IMR-90 (cell line): ENCODE results near the gene SDC3.

Experiments
- BHLHE40 ChIP-seq: fragments of 150-350 bp; IDR thresholded peaks from 2 replicates; pipeline ENCODE4 v1.6.1; 2016; ENCODE audit warnings: mild to moderate bottlenecking, low read depth, low read length
- CTCF ChIP-seq: conservative IDR thresholded peaks from 2 replicates; pipeline ENCODE4 v1.5.1; 2012; ENCODE audit warnings: mild to moderate bottlenecking, low read depth, low read length, improper control_type of control experiment
- ELK1 ChIP-seq: fragments of 150-350 bp; IDR thresholded peaks from 2 replicates; pipeline ENCODE4 v1.6.1; 2016; ENCODE audit warnings: low read depth, mild to moderate bottlenecking, low read length, moderate library complexity, borderline replicate concordance
- MAFK ChIP-seq: IDR thresholded peaks from 2 replicates; pipeline ENCODE4 v1.6.1; 2012; ENCODE audit warnings: low read depth, low read length, improper control_type of control experiment
- MAZ ChIP-seq: IDR thresholded peaks from 2 replicates; pipeline ENCODE4 v1.6.1; 2012; ENCODE audit warnings: low read depth, mild to moderate bottlenecking, low read length, improper control_type of control experiment, moderate library complexity, borderline replicate concordance
- MXI1 ChIP-seq: IDR thresholded peaks from 2 replicates; pipeline ENCODE4 v1.6.1; 2012; ENCODE audit warnings: low read depth, mild to moderate bottlenecking, low read length, moderate library complexity, borderline replicate concordance
- POLR2A ChIP-seq: IDR thresholded peaks from 2 replicates; pipeline ENCODE4 v1.6.1; 2012; ENCODE audit warnings: mild to moderate bottlenecking, low read depth, low read length
- RAD21 ChIP-seq: IDR thresholded peaks from 2 replicates; pipeline ENCODE4 v1.6.1; 2012; ENCODE audit warnings: low read length, improper control_type of control experiment
- RCOR1 ChIP-seq: IDR thresholded peaks from 2 replicates; pipeline ENCODE4 v1.6.1; 2012; ENCODE audit warnings: mild to moderate bottlenecking, low read length, improper control_type of control experiment; ENCODE audit not compliant: insufficient replicate concordance
- RFX5 ChIP-seq: IDR thresholded peaks from 2 replicates; pipeline ENCODE4 v1.8.0; 2012; ENCODE audit warnings: low read depth, mild to moderate bottlenecking, low read length, moderate library complexity

GRCh38 chr1:30881319-30882181 is 27.0 kb downstream of the SDC3 start:
- no peak for TF ChIP-seq POLR2A
- TF ChIP-seq CTCF: no peak
- no peak for TF ChIP-seq RCOR1
- TF ChIP-seq RAD21: no peak
- no peak for TF ChIP-seq RFX5
- no peak for TF ChIP-seq MAFK
- TF ChIP-seq ELK1: no peak
- TF ChIP-seq MXI1: no peak
- no peak for TF ChIP-seq MAZ
- no peak for TF ChIP-seq BHLHE40
